NCI-H2196 (cell line): Measurements from ENCODE around the gene CAMTA1.

Experiments
- DNase-seq: peaks from one replicate; lab custom pipeline; 2025; ENCODE audit not compliant: unreplicated experiment; lab: John Stamatoyannopoulos, UW

Gene CAMTA1

GRCh38 chr1:7671146-7671465 is 885.9 kb downstream of the CAMTA1 start:
- DNase-seq, result no peak

GRCh38 chr1:7671676-7672075 is 886.4 kb downstream of the CAMTA1 start:
- no peak for DNase-seq

- no peak for DNase-seq
Measured at GRCh38 chr1:7672864-7673263, 887.6 kb downstream of the CAMTA1 start.

- DNase-seq, result no peak
Measured at GRCh38 chr1:7674972-7675371, 889.7 kb downstream of the CAMTA1 start.

GRCh38 chr1:7675431-7676273 is 890.4 kb downstream of the CAMTA1 start:
- DNase-seq, result no peak

GRCh38 chr1:7676274-7676945 is 891.2 kb downstream of the CAMTA1 start:
- no peak for DNase-seq

- DNase-seq, result no peak
Measured at GRCh38 chr1:7677111-7677510, 891.9 kb downstream of the CAMTA1 start.

- no peak for DNase-seq
Measured at GRCh38 chr1:7677815-7678214, 892.6 kb downstream of the CAMTA1 start.

GRCh38 chr1:7678491-7679158 is 893.4 kb downstream of the CAMTA1 start:
- no peak for DNase-seq

GRCh38 chr1:7679159-7679872 is 894.1 kb downstream of the CAMTA1 start:
- DNase-seq, result no peak

GRCh38 chr1:7679873-7680206 is 894.6 kb downstream of the CAMTA1 start:
- no peak for DNase-seq

GRCh38 chr1:7680207-7680954 is 895.1 kb downstream of the CAMTA1 start:
- peak; percentile 79 for DNase-seq

GRCh38 chr1:7680955-7681268 is 895.7 kb downstream of the CAMTA1 start:
- DNase-seq, result no peak

GRCh38 chr1:7681401-7681800 is 896.1 kb downstream of the CAMTA1 start:
- DNase-seq, result no peak

GRCh38 chr1:7683521-7683920 is 898.3 kb downstream of the CAMTA1 start:
- no peak for DNase-seq

GRCh38 chr1:7684132-7684531 is 898.9 kb downstream of the CAMTA1 start:
- no peak for DNase-seq

- DNase-seq, result no peak
Measured at GRCh38 chr1:7684861-7685635, 899.8 kb downstream of the CAMTA1 start.

- DNase-seq, result no peak
Measured at GRCh38 chr1:7686301-7686850, 901.1 kb downstream of the CAMTA1 start.

- DNase-seq, result no peak
Measured at GRCh38 chr1:7687411-7687810, 902.2 kb downstream of the CAMTA1 start.

- no peak for DNase-seq
Measured at GRCh38 chr1:7688659-7689058, 903.4 kb downstream of the CAMTA1 start.
